ENCODE measurements around the gene CITED4. TPM values are rescaled to one million over a fixed set of nuclear protein-coding genes. Genes with fewer than 3 reads are reported as not detected.

CITED4 gene
- total and polyA plus RNA-seq, 10 of the 15 experiments (the other 5 are each of a cell fraction or from before 2014, with no cell fraction given), result 0.13 to 0.64 (median 0.26) TPM; not detected in 6

- TF ChIP-seq E2F8 (IDR thresholded peaks at IDR 0.05; ENCODE audit: low read depth, partially characterized antibody), result no peak
Observed at GRCh38 chr1:40822890-40823289, 39.3 kb downstream of the CITED4 start (continued).

GRCh38 chr1:40820911-40821693 is 41.1 kb downstream of the CITED4 start:
- Histone ChIP-seq H3K9me3 (replicated peaks; ENCODE audit: control insufficient read depth, insufficient read depth, low read length) (no peaks in the 10 kb centered on the region), H3K36me3 (ENCODE audit: control insufficient read depth in 2 of 2, insufficient read depth in 2 of 2, low read length in 1 of 2) (no peaks in the 10 kb centered on the region), H3K4me1 (ENCODE audit: control insufficient read depth, insufficient read depth, low read length) (peaks cover 17% of the 10 kb centered on the region), H3K79me2 (ENCODE audit: control insufficient read depth, insufficient read depth, low read length) (no peaks in the 10 kb centered on the region), H3K4me2 (ENCODE audit: control insufficient read depth, insufficient read depth) (no peak overlapping the region), H3K27ac (ENCODE audit: control insufficient read depth, insufficient read depth) (no peak overlapping the region), H3K9ac (ENCODE audit: control insufficient read depth, insufficient read depth, low read length) (no peak overlapping the region), H3K4me3 (no peak overlapping the region), H4K20me1 (ENCODE audit: control insufficient read depth, insufficient read depth) (no peaks in the 10 kb centered on the region), H3K27me3 (replicated peaks in 1 of 2; ENCODE audit: control insufficient read depth in 2 of 2, insufficient read depth in 2 of 2, low read length in 1 of 2) (no peaks in the 10 kb centered on the region; a peak in 1 of 4 replicates), H2AFZ (ENCODE audit: control insufficient read depth, low read depth, low read length) (no peak overlapping the region)
- ChIA-PET CTCF (interaction anchor here (2.2 to 2.4 kb wide), 2 partner anchors 29 to 46 kb away, joined by 6 to 11 read pairs; no protein-coding TSS in a partner anchor), SMC1A (ENCODE audit: uncharacterized antibody, unreplicated experiment) (interaction anchor here (0.6 to 1.7 kb wide), 3 partner anchors 10 to 47 kb away, joined by 3 to 5 read pairs (median 5); no protein-coding TSS in a partner anchor), POLR2A (interaction anchor here (0.7 kb wide), 1 partner anchor 13 kb away, joined by 3 read pairs; no protein-coding TSS in a partner anchor), RAD21 (ENCODE audit: unreplicated experiment) (interaction anchor here (1.2 to 1.4 kb wide), 2 partner anchors 48 to 68 kb away, joined by 3 to 4 read pairs; no protein-coding TSS in a partner anchor)
- 26% methylated on average over 6 of the region's 6 CpGs for WGBS (ENCODE audit: insufficient coverage, insufficient replicate concordance, low lambda C conversion rate, missing lambda C conversion rate)
- FAIRE-seq (no peak), ATAC-seq (no peak), DNase-seq (ENCODE audit: low read depth, low spot score) (no peak)
- intact Hi-C loops (cut with micrococcal nuclease; ENCODE audit: unreplicated experiment) (no loop called here), in situ Hi-C loops (cut with MboI) (no loop called here)
- BruUV-seq (replicated peaks), result no TSS peak
- TF ChIP-seq BCLAF1 (IDR thresholded peaks at IDR 0.05), result no peak

Data from GM12878 (cell line).